GM18502 (cell line): ENCODE data around the gene UGT1A7.

Experiments used
- ATAC-seq: cut with Tn5 transposase; IDR thresholded peaks from one replicate; pipeline ENCODE4 v1.9.1; 2021; ENCODE audit warnings: mild to moderate bottlenecking; ENCODE audit not compliant: unreplicated experiment, poor library complexity

Gene UGT1A7

GRCh38 chr2:233758141-233758540 is 76.4 kb downstream of the UGT1A7 start:
- ATAC-seq, result no peak

GRCh38 chr2:233758849-233759248 is 77.1 kb downstream of the UGT1A7 start:
- ATAC-seq, result no peak

GRCh38 chr2:233760043-233760442 is 78.3 kb downstream of the UGT1A7 start, which contains the start of gene UGT1A1:
Gene UGT1A1 (plus strand): TSS chr2:233760270. CDS start chr2:233760288, 18 bp downstream.
- no peak for ATAC-seq

GRCh38 chr2:233761040-233761769 is 79.5 kb downstream of the UGT1A7 start:
- ATAC-seq, result no peak

- ATAC-seq, result no peak
These were observed 82.6 kb downstream of the UGT1A7 start for GRCh38 chr2:233764264-233764663.

GRCh38 chr2:233764761-233765160 is 83.1 kb downstream of the UGT1A7 start:
- ATAC-seq, result no peak

GRCh38 chr2:233766416-233766815 is 84.7 kb downstream of the UGT1A7 start:
- no peak for ATAC-seq

GRCh38 chr2:233768076-233768475 is 86.4 kb downstream of the UGT1A7 start:
- ATAC-seq, result no peak

- ATAC-seq, result no peak
These were observed 87.6 kb downstream of the UGT1A7 start for GRCh38 chr2:233769260-233769659.

GRCh38 chr2:233772153-233772552 is 90.5 kb downstream of the UGT1A7 start:
- no peak for ATAC-seq

- ATAC-seq, result no peak
These were observed 90.9 kb downstream of the UGT1A7 start for GRCh38 chr2:233772583-233772982.

- ATAC-seq, result no peak
These were observed 92.2 kb downstream of the UGT1A7 start for GRCh38 chr2:233773854-233774253.

GRCh38 chr2:233775414-233775813 is 93.7 kb downstream of the UGT1A7 start:
- ATAC-seq, result no peak

- ATAC-seq, result no peak
These were observed 96.3 kb downstream of the UGT1A7 start, which contains the start of gene MROH2A for GRCh38 chr2:233778030-233778429. Gene MROH2A (plus strand): TSS chr2:233778330. CDS start chr2:233779359, 1,029 bp downstream.

GRCh38 chr2:233779722-233780121 is 98.0 kb downstream of the UGT1A7 start:
- ATAC-seq, result no peak

GRCh38 chr2:233780771-233781170 is 99.1 kb downstream of the UGT1A7 start:
- ATAC-seq, result no peak

GRCh38 chr2:233789554-233789953 is 107.9 kb downstream of the UGT1A7 start:
- no peak for ATAC-seq

- ATAC-seq, result no peak
These were observed 109.6 kb downstream of the UGT1A7 start for GRCh38 chr2:233791151-233791882.

GRCh38 chr2:233791883-233792329 is 110.2 kb downstream of the UGT1A7 start:
- ATAC-seq, result no peak

GRCh38 chr2:233792720-233793119 is 111.0 kb downstream of the UGT1A7 start:
- no peak for ATAC-seq

- ATAC-seq, result no peak
These were observed 111.9 kb downstream of the UGT1A7 start for GRCh38 chr2:233793465-233794127.
